Measurements from ENCODE around the gene EDEM2. TPM values are rescaled to one million over a fixed set of nuclear protein-coding genes. Genes with fewer than 3 reads are reported as not detected.

EDEM2 gene
- total and polyA plus RNA-seq, 8 donors, result 17.6 to 48.7 (median 20.8) TPM

DNA sequence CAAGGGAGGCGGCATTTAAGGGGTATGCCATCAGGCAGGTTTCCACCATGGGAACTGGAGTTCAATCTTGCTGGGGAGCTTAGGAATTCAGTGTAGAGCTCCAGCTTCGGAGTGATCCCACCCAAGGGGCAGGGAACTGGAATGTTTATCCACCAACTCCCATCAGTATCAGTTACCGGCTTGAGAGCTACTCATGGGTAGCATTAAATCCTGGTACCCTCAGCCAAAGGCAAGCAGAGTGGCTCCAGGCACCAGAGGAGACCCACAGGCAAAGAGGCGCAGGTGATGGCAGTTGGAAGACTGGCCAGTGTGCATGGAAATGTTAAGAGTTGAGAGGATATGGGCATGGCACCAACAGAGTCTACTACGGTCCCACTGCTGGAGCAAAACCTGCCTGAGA is 14.1 kb downstream of the EDEM2 start:
- intact Hi-C loops (cut with DNase I), result no loop called here
- Histone ChIP-seq H3K36me3 (peaks cover 0 to 100% of the 10 kb centered on the region in 2 donors), H3K27me3 (no peaks in the 10 kb centered on the region), H3K4me1 (peaks cover 0 to 13% of the 10 kb centered on the region in 2 donors), H3K4me3 (no peak overlapping the region), H3K9me3 (no peaks in the 10 kb centered on the region), H3K27ac (no peak overlapping the region)
- TF ChIP-seq, protein P1, sequence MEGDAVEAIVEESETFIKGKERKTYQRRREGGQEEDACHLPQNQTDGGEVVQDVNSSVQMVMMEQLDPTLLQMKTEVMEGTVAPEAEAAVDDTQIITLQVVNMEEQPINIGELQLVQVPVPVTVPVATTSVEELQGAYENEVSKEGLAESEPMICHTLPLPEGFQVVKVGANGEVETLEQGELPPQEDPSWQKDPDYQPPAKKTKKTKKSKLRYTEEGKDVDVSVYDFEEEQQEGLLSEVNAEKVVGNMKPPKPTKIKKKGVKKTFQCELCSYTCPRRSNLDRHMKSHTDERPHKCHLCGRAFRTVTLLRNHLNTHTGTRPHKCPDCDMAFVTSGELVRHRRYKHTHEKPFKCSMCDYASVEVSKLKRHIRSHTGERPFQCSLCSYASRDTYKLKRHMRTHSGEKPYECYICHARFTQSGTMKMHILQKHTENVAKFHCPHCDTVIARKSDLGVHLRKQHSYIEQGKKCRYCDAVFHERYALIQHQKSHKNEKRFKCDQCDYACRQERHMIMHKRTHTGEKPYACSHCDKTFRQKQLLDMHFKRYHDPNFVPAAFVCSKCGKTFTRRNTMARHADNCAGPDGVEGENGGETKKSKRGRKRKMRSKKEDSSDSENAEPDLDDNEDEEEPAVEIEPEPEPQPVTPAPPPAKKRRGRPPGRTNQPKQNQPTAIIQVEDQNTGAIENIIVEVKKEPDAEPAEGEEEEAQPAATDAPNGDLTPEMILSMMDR (IDR thresholded peaks at IDR 0.05), result no peak
- no peak for ATAC-seq
- DNase-seq, result no peak

DNA sequence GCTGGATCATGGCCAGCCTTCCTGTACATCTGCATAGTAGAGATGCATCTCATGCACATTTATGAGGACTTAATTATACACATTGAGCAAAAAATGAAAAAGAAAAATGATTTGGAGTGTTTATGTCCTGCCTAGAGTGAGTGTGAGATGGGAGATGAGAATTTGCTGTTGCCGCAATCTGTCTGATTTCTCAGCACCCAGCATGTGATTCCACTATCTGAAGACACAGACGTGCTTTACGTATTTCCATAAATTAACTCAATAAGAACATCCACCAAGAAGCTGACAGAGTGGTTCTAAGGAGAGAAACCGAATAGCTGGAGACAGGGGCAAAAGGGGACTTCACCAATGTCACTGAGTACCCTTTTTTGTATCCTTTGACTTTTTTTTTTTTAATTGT is 15.2 kb downstream of the EDEM2 start:
- intact Hi-C loops (cut with DNase I), result no loop called here
- ATAC-seq, result no peak

DNA sequence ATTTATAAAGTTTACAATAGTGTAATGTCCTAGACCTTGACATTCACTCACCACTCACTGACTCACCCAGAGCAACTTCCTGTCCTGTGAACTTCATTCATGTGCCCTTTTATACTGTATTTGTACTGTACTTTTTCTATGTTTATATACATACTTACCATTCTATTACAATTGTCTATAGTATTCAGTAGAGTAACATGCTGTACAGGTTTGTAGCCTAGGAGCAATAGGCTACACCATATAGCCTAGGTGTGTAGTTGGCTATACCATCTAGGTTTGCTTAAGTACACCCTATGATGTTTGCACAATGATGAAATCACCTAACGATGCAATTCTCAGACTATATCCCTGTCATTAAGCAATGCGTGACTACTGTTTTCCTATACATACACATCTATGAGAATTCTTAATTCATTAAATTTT is 17.5 kb downstream of the EDEM2 start:
- peak; percentile 55 for ATAC-seq
- peak overlapping the region in 1 of 2 donors; percentile 57 for H3K27ac ChIP-seq
- no peaks in the 10 kb centered on the region for H3K9me3 ChIP-seq
- DNase-seq, result no peak
- H3K4me1 ChIP-seq, result peaks cover 0 to 13% of the 10 kb centered on the region in 2 donors
- no peaks in the 10 kb centered on the region for H3K27me3 ChIP-seq
- intact Hi-C loops (cut with DNase I), result no loop called here
- H3K36me3 ChIP-seq, result peaks cover 3 to 100% of the 10 kb centered on the region in 2 donors
- H3K4me3 ChIP-seq, result no peak overlapping the region
- TF ChIP-seq, protein P1 (IDR thresholded peaks at IDR 0.05), result no peak

More for the DNA sequence above, 15.2 kb downstream of the EDEM2 start:
- H3K27ac ChIP-seq, result no peak overlapping the region
- H3K27me3 ChIP-seq, result no peaks in the 10 kb centered on the region
- H3K4me3 ChIP-seq, result no peak overlapping the region
- DNase-seq, result peak in 1 of 4 donors; percentile 24
- H3K4me1 ChIP-seq, result peaks cover 0 to 13% of the 10 kb centered on the region in 2 donors
- TF ChIP-seq, protein P1 (IDR thresholded peaks at IDR 0.05), result no peak
- H3K36me3 ChIP-seq, result peaks cover 0 to 100% of the 10 kb centered on the region in 2 donors
- H3K9me3 ChIP-seq, result no peaks in the 10 kb centered on the region

DNA sequence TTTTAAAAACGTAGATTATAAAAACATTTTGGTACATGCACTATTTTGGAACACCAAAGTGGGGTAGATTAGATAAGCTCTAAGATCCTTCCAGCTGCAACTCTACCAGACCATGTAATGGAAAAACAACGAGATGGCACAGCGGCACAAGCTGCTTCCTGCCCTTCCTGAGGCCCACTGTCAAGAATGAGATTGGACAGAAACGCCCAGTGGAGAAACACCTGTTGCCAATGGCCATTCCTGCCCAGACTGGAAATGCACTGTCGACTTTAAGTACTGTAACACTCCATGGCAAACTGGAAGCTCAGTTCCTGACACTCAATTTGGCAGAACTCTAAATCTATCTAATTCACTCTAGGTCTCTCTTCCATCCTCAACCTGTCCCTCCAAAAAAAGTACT is 21.4 kb downstream of the EDEM2 start:
- H3K27me3 ChIP-seq, result no peaks in the 10 kb centered on the region
- no peak for ATAC-seq
- TF ChIP-seq, protein P1 (IDR thresholded peaks at IDR 0.05), result no peak
- no peak overlapping the region for H3K4me3 ChIP-seq
- no peak for DNase-seq
- intact Hi-C loops (cut with DNase I), result no loop called here
- H3K9me3 ChIP-seq, result no peaks in the 10 kb centered on the region
- no peak overlapping the region for H3K27ac ChIP-seq
- peaks cover 0 to 13% of the 10 kb centered on the region in 2 donors for H3K4me1 ChIP-seq
- peaks cover 10 to 100% of the 10 kb centered on the region in 2 donors for H3K36me3 ChIP-seq

DNA sequence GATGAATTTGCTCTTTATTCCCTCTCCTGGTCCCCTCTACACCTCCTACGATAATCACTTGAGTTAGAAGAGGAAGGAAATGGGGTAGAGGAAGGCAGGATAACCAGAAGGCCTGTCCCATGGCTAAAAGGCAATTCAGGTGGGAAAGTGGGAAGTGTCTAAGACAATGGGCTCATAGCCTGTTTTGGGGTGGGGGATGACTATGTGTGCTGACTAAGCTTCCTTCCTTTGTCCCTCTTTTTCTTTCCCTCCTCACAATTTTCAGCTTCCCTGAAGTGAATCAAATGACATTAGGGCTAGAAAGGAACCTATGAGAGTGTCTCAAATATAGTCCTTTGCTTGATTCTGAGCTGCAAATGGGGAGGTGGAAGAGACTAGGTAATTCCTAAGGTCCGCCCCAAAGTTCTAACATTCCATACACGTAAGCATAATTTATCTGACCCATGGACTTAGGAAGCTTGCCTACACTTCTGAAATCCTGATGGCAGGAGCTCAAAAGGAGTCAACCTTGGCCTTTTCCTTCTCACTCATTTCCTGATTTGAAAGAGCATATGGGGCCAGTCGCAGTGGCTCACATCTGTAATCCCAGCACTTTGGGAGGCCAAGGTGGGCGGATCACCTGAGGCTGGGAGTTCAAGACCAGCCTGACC is 24.3 kb downstream of the EDEM2 start:
- Histone ChIP-seq H3K4me3 (no peak overlapping the region), H3K4me1 (no peaks in the 10 kb centered on the region), H3K27ac (no peak overlapping the region), H3K27me3 (no peaks in the 10 kb centered on the region), H3K36me3 (peaks cover 10 to 99% of the 10 kb centered on the region in 2 donors), H3K9me3 (no peaks in the 10 kb centered on the region)
- intact Hi-C loops (cut with DNase I), result no loop called here
- DNase-seq (no peak), ATAC-seq (no peak)
- TF ChIP-seq, protein P1 (IDR thresholded peaks at IDR 0.05), result no peak
